ENCODE data around the gene MCCD1.

Gene MCCD1

DNA sequence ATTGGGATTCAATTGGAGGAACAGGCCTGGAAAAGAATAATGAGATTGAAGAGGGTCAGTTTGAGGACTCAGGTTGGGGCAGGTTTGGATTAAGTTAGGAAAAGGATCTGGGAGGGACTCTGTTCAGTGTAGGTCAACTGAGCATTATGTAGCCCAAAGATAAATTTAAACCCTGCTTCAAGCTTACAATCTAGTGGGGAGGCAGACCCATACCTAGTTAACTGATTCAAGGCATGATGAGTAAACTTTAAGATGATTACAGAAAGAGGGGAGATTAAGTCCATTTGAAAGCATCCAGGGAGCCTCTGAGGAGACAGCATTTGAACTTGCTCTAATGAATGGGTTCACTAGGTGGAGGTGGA is 31.9 kb downstream of the MCCD1 start:
- Histone ChIP-seq H3K36me3 (ENCODE audit: low read length) (no peaks in the 10 kb centered on the region), H3K9me3 (ENCODE audit: insufficient read depth, low read length) (no peaks in the 10 kb centered on the region), H3K27me3 (ENCODE audit: low read length) (no peaks in the 10 kb centered on the region), H3K9ac (ENCODE audit: low read length) (peak overlapping the region; percentile 69), H3K4me2 (ENCODE audit: low read depth, low read length, poor library complexity, severe bottlenecking) (peak overlapping the region; percentile 77), H3K79me2 (ENCODE audit: insufficient read depth, low read length) (peaks cover 8% of the 10 kb centered on the region; the same call in 1 of the 2 replicates), H3K4me3 (ENCODE audit: insufficient read depth, low read length, poor library complexity, severe bottlenecking) (peak overlapping the region; percentile 0), H3K9me2 (replicated peaks; ENCODE audit: insufficient read depth, low read length) (no peaks in the 10 kb centered on the region), H3K27ac (ENCODE audit: low read depth, low read length) (peak overlapping the region; percentile 94), H3F3A (ENCODE audit: insufficient read depth) (peaks cover 78% of the 10 kb centered on the region), H4K20me1 (ENCODE audit: low read depth, low read length) (no peaks in the 10 kb centered on the region), H2AFZ (ENCODE audit: low read depth, low read length, severe bottlenecking) (no peak overlapping the region)
- TF ChIP-seq EZH2phosphoT487 (conservative IDR thresholded peaks at IDR 0.05; ENCODE audit: low read length): no peak
- TF ChIP-seq, protein P1, sequence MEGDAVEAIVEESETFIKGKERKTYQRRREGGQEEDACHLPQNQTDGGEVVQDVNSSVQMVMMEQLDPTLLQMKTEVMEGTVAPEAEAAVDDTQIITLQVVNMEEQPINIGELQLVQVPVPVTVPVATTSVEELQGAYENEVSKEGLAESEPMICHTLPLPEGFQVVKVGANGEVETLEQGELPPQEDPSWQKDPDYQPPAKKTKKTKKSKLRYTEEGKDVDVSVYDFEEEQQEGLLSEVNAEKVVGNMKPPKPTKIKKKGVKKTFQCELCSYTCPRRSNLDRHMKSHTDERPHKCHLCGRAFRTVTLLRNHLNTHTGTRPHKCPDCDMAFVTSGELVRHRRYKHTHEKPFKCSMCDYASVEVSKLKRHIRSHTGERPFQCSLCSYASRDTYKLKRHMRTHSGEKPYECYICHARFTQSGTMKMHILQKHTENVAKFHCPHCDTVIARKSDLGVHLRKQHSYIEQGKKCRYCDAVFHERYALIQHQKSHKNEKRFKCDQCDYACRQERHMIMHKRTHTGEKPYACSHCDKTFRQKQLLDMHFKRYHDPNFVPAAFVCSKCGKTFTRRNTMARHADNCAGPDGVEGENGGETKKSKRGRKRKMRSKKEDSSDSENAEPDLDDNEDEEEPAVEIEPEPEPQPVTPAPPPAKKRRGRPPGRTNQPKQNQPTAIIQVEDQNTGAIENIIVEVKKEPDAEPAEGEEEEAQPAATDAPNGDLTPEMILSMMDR (IDR thresholded peaks at IDR 0.05; ENCODE audit: insufficient read depth, low read length, poor library complexity, severe bottlenecking): no peak

DNA sequence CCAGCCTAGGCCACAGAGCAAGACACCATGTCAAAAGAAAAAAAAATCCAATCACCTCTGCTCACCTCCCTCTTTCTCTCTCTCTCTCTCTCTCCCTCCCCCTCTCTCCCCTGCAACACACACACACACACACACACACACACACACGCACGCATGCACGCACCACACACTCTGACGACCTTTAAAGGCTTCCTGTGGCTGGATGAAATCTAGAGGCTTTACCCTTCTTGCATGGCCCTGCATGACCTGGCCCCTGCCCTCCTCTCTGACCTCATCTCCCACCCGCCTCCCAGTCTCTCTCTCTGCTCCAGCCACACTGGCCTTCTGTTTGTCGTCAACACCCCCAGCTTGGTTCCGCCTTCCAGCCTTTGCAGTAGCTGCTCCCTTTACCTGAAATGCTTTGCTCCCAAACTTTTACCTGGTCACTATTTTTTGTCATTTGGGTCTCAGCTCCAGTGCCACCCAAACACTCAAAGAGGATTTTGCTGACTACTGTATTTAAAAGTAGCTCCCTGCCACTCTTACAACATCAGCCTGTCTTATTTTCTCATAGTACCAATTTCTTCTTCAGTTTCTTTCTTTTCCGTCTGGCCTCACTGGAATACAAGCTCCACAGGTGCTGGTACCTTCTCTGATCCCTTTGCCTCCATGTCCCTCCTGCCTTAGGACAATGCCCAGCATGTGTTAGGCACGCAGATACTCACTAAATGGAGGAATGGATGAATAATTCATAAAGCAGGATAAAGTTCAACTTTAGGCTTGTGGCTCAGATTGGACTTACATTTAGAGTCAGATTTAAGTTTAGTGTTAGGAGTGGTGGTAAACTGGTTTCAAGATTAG is 39.0 kb downstream of the MCCD1 start:
- Histone ChIP-seq H4K20me1 (ENCODE audit: low read depth, low read length) (no peaks in the 10 kb centered on the region), H3K9ac (ENCODE audit: low read length) (peak overlapping the region; percentile 84), H3K9me2 (replicated peaks; ENCODE audit: insufficient read depth, low read length) (no peaks in the 10 kb centered on the region), H3K4me3 (ENCODE audit: insufficient read depth, low read length, poor library complexity, severe bottlenecking) (no peak overlapping the region), H3F3A (ENCODE audit: insufficient read depth) (peaks cover 72% of the 10 kb centered on the region), H3K79me2 (ENCODE audit: insufficient read depth, low read length) (peaks cover 51% of the 10 kb centered on the region), H3K27me3 (ENCODE audit: low read length) (no peaks in the 10 kb centered on the region), H3K27ac (ENCODE audit: low read depth, low read length) (peak overlapping the region; percentile 92), H3K9me3 (ENCODE audit: insufficient read depth, low read length) (no peaks in the 10 kb centered on the region), H3K36me3 (ENCODE audit: low read length) (no peaks in the 10 kb centered on the region), H3K4me2 (ENCODE audit: low read depth, low read length, poor library complexity, severe bottlenecking) (peak overlapping the region; percentile 86), H2AFZ (ENCODE audit: low read depth, low read length, severe bottlenecking) (no peak overlapping the region)
- TF ChIP-seq EZH2phosphoT487 (conservative IDR thresholded peaks at IDR 0.05; ENCODE audit: low read length): no peak
- TF ChIP-seq, protein P1 (IDR thresholded peaks at IDR 0.05; ENCODE audit: insufficient read depth, low read length, poor library complexity, severe bottlenecking): no peak

DNA sequence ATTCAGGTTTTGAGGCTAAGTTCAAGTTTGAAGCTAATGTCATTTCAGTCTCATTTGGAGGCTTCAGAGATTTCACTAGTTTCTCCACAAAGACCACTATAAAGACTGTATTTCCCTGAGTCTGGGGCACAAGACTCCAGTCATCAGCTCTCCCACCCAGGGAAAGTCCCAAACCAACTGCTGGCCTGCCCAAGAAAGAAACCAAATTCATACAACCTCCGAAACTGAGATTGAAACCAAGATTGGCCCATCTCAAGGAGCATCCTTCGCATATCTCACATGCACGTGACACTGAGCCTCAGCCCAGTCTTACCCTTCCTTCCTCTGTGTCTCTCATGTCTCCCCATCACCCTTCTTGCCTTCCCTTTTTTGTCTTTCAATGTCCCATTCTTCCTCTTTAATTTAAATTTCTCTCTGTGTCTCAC is 39.8 kb downstream of the MCCD1 start:
- Histone ChIP-seq H3K9me3 (ENCODE audit: insufficient read depth, low read length) (no peaks in the 10 kb centered on the region), H3K79me2 (ENCODE audit: insufficient read depth, low read length) (peaks cover 54% of the 10 kb centered on the region), H3K4me2 (ENCODE audit: low read depth, low read length, poor library complexity, severe bottlenecking) (peak overlapping the region; percentile 86), H3K27ac (ENCODE audit: low read depth, low read length) (peak overlapping the region; percentile 92), H3K9ac (ENCODE audit: low read length) (peak overlapping the region; percentile 84), H3K27me3 (ENCODE audit: low read length) (no peaks in the 10 kb centered on the region), H3K36me3 (ENCODE audit: low read length) (no peaks in the 10 kb centered on the region), H2AFZ (ENCODE audit: low read depth, low read length, severe bottlenecking) (no peak overlapping the region), H4K20me1 (ENCODE audit: low read depth, low read length) (no peaks in the 10 kb centered on the region), H3K9me2 (replicated peaks; ENCODE audit: insufficient read depth, low read length) (no peaks in the 10 kb centered on the region), H3K4me3 (ENCODE audit: insufficient read depth, low read length, poor library complexity, severe bottlenecking) (peak overlapping the region; percentile 63), H3F3A (ENCODE audit: insufficient read depth) (peaks cover 66% of the 10 kb centered on the region)
- TF ChIP-seq, protein P1 (IDR thresholded peaks at IDR 0.05; ENCODE audit: insufficient read depth, low read length, poor library complexity, severe bottlenecking): no peak
- no peak for TF ChIP-seq EZH2phosphoT487 (conservative IDR thresholded peaks at IDR 0.05; ENCODE audit: low read length)

Measured in SU-DHL-6 (cell line).